K562 (cell line): ENCODE data around the gene ZBTB26. TPM values are rescaled to one million over a fixed set of nuclear protein-coding genes. Genes with fewer than 3 reads are reported as not detected.

Experiments used
- HLTF ChIP-seq: fragments of 450-650 bp; IDR thresholded peaks from 2 replicates; pipeline ENCODE4 v1.6.1; 2016
- REST ChIP-seq, 2 experiments: fragments of 450-650 bp; formaldehyde crosslinking in 1 of 2; IDR thresholded peaks; 2 replicates each; pipeline versions ENCODE4 v1.4.0 to v1.6.1; 2014 to 2020; ENCODE audit warnings: mild to moderate bottlenecking in 2 of 2, borderline replicate concordance in 1 of 2, low read depth in 1 of 2
- TAF9B ChIP-seq: fragments of 450-650 bp; IDR thresholded peaks from 2 replicates; pipeline ENCODE4 v1.6.1; 2018; ENCODE audit warnings: mild to moderate bottlenecking; ENCODE audit not compliant: partially characterized antibody
- TRIM28 ChIP-seq: fragments of 450-650 bp; IDR thresholded peaks from 2 replicates; pipeline ENCODE4 v1.6.1; 2017
- ZNF24 ChIP-seq: fragments of 450-650 bp; IDR thresholded peaks from 2 replicates; pipeline ENCODE4 v1.6.1; 2016
- polyA plus RNA-seq, 8 experiments: library from polyadenylated mRNA; depleted of rRNA in 4 of 8; stranded (reverse) in 5 of 8; unstranded in 3 of 8; fragments of >200 nt; fragmentation: Nextera tagmentation in 2 of 8; fragmentation: Illumina TruSeq in 1 of 8; extraction: Ambion mirVana in 2 of 8; extraction: Trizol in 1 of 8; gene quantifications; 2 replicates each; pipeline versions ENCODE4 v1.2.1 to v1.2.3, GENCODE V29; 2011 to 2014; ENCODE audit warnings: inconsistent platforms in 1 of 8, missing spikeins in 1 of 8
- total RNA-seq, 7 experiments: library from RNA; depleted of rRNA in 6 of 7; stranded (reverse); fragments of >200 nt in 6 of 7; fragmentation: Illumina TruSeq in 2 of 7; extraction: Trizol in 2 of 7; gene quantifications; 2 replicates each; pipeline versions ENCODE4 v1.2.1 to v1.2.3, GENCODE V29; 2011 to 2021; ENCODE audit warnings: low replicate concordance in 1 of 7

ZBTB26 gene
- total and polyA plus RNA-seq, 9 of the 15 experiments (the other 6 are each of a cell fraction or from before 2014, with no cell fraction given), result 2.4 to 20.7 (median 5.0) TPM

- TF ChIP-seq REST (IDR thresholded peaks at IDR 0.05; ENCODE audit: borderline replicate concordance) (0 out of 2 replicates have a peak, but pooled peaks have one; percentile 52), REST (CRISPR knock-in tag; IDR thresholded peaks at IDR 0.05; ENCODE audit: low read depth) (no peak), HLTF (peak; percentile 47; the same call in 1 of the 2 replicates), TAF9B (no peak), TRIM28 (peak; percentile 100), ZNF24 (peak; percentile 75)
Measured at GRCh38 chr9:122940454-122940748, 9.1 kb upstream of the ZBTB26 start (continued).
